Tibial artery (tissue), 4 donors: ENCODE results near the gene ZNF77.
"Not testable (repeated sequence)": the region's sequence is repeated elsewhere in the genome, so short reads cannot be mapped to it uniquely, and the experiment has no call there.

Experiments
- DNase-seq, 2 donors: peaks; one replicate each; pipeline ENCODE4 v3.0.0-alpha.2; 2019
- H3K27ac ChIP-seq, 2 donors: fragments of 200-600 bp; sonication (generic) in 1 of 2; 1 replicate in 1 of 2; 2 replicates in 1 of 2; pipeline ENCODE4 v1.5.1; 2018 to 2019; ENCODE audit warnings: mild to moderate bottlenecking in 1 of 2
- H3K27me3 ChIP-seq, 2 donors: fragments of 200-600 bp; sonication (generic) in 1 of 2; one replicate each; pipeline versions ENCODE4 v1.5.1 to v1.6.0; 2016 to 2019
- H3K36me3 ChIP-seq, 3 donors: fragments of 200-600 bp; sonication (generic) in 2 of 3; one replicate each; pipeline ENCODE4 v1.5.1; 2016 to 2019; ENCODE audit warnings: mild to moderate bottlenecking in 2 of 3
- H3K4me1 ChIP-seq, 4 donors: fragments of 200-600 bp; sonication (generic) in 2 of 4; 1 replicate in 3 of 4; 2 replicates in 1 of 4; pipeline ENCODE4 v1.5.1; 2016 to 2019
- H3K4me3 ChIP-seq, 2 donors: fragments of 200-600 bp; sonication (generic) in 1 of 2; 1 replicate in 1 of 2; 2 replicates in 1 of 2; pipeline ENCODE4 v1.5.1; 2018 to 2019; ENCODE audit warnings: mild to moderate bottlenecking in 2 of 2
- H3K9me3 ChIP-seq, 3 donors: fragments of 200-600 bp; sonication (generic) in 1 of 3; one replicate each; pipeline ENCODE4 v1.5.1; 2016 to 2019
- CTCF ChIP-seq, 2 experiments: fragments of 200-600 bp in 1 of 2; fragments of 450-650 bp in 1 of 2; IDR thresholded peaks; one replicate each; pipeline ENCODE4 v1.5.1; 2017 to 2019; ENCODE audit warnings: antibody characterized with exemption in 2 of 2, mild to moderate bottlenecking in 1 of 2, moderate library complexity in 1 of 2
- intact Hi-C: fragments of 100-400 bp; cut with DNase I; formaldehyde crosslinking; loops from one replicate; pipeline ENCODE4 v1.15.0; 2023; ENCODE audit warnings: low total_unique reads

Gene ZNF77

GRCh38 chr19:2944775-2945574 lies at the start of gene ZNF77:
TSS of gene ZNF77 (minus strand) at chr19:2944971. CDS start at chr19:2944840, 131 bp downstream.
- intact Hi-C loops = loop anchor here (5.0 kb wide), 1 partner anchor 38 kb away; no protein-coding TSS in a partner anchor
- peak within 1 kb of the TSS; percentile 82 to 85 for H3K27ac ChIP-seq
- H3K4me3 ChIP-seq = peak within 1 kb of the TSS; percentile 71 to 81
- H3K36me3 ChIP-seq = no peaks in the 10 kb centered on the region
- no peaks in the 10 kb centered on the region for H3K9me3 ChIP-seq
- DNase-seq = peak; percentile 99 to 100
- peak in 1 of 2 experiments; percentile 51 for TF ChIP-seq CTCF (IDR thresholded peaks at IDR 0.05)
- H3K27me3 ChIP-seq = no peaks in the 10 kb centered on the region
- H3K4me1 ChIP-seq = peaks cover 0 to 26% (median 22%) of the 10 kb centered on the region in 4 donors

GRCh38 chr19:2993579-2993978 lies 48.8 kb upstream of the ZNF77 start:
- Histone ChIP-seq H3K27ac (no peak overlapping the region), H3K4me1 (no peaks in the 10 kb centered on the region), H3K9me3 (no peaks in the 10 kb centered on the region), H3K27me3 (peaks cover 0 to 19% of the 10 kb centered on the region in 2 donors), H3K36me3 (peaks cover 0 to 8% (median 0%) of the 10 kb centered on the region in 3 donors), H3K4me3 (no peak overlapping the region)
- intact Hi-C loops = no loop called here
- DNase-seq = no peak
- no peak for TF ChIP-seq CTCF (IDR thresholded peaks at IDR 0.05)

GRCh38 chr19:2992958-2993357 lies 48.2 kb upstream of the ZNF77 start:
- no peaks in the 10 kb centered on the region for H3K9me3 ChIP-seq
- H3K36me3 ChIP-seq = peaks cover 0 to 5% (median 0%) of the 10 kb centered on the region in 3 donors
- peaks cover 0 to 19% of the 10 kb centered on the region in 2 donors for H3K27me3 ChIP-seq
- H3K27ac ChIP-seq = no peak overlapping the region
- no peak for DNase-seq
- intact Hi-C loops = no loop called here
- H3K4me1 ChIP-seq = no peaks in the 10 kb centered on the region
- TF ChIP-seq CTCF (IDR thresholded peaks at IDR 0.05) = no peak
- H3K4me3 ChIP-seq = no peak overlapping the region

GRCh38 chr19:2992333-2992732 lies 47.6 kb upstream of the ZNF77 start:
- H3K36me3 ChIP-seq, DNase-seq, H3K9me3 ChIP-seq, H3K4me3 ChIP-seq, intact Hi-C loops, H3K27ac ChIP-seq, H3K4me1 ChIP-seq: not testable (repeated sequence)
- H3K27me3 ChIP-seq = peaks cover 0 to 19% of the 10 kb centered on the region in 2 donors

GRCh38 chr19:2989236-2989946 lies 44.6 kb upstream of the ZNF77 start:
- Histone ChIP-seq H3K4me1 (peaks cover 0 to 5% (median 3%) of the 10 kb centered on the region in 4 donors), H3K27ac (no peak overlapping the region), H3K9me3 (no peaks in the 10 kb centered on the region), H3K4me3 (no peak overlapping the region), H3K36me3 (no peaks in the 10 kb centered on the region), H3K27me3 (peaks cover 0 to 13% of the 10 kb centered on the region in 2 donors)
- no peak for TF ChIP-seq CTCF (IDR thresholded peaks at IDR 0.05)
- intact Hi-C loops = no loop called here
- DNase-seq = no peak

GRCh38 chr19:2988568-2988967 lies 43.8 kb upstream of the ZNF77 start:
- H3K9me3 ChIP-seq = no peaks in the 10 kb centered on the region
- H3K36me3 ChIP-seq = no peaks in the 10 kb centered on the region
- intact Hi-C loops = no loop called here
- DNase-seq = no peak
- no peak for TF ChIP-seq CTCF (IDR thresholded peaks at IDR 0.05)
- H3K4me3 ChIP-seq = no peak overlapping the region
- peaks cover 0 to 14% (median 11%) of the 10 kb centered on the region in 4 donors for H3K4me1 ChIP-seq
- peaks cover 0 to 10% of the 10 kb centered on the region in 2 donors for H3K27me3 ChIP-seq
- no peak overlapping the region for H3K27ac ChIP-seq
